Hepatocyte (in vitro differentiated cells): ENCODE results near the gene KRT20. TPM values are rescaled to one million over a fixed set of nuclear protein-coding genes. Genes with fewer than 3 reads are reported as not detected.

Source experiments
- DNase-seq: peaks from one replicate; pipeline ENCODE4 v3.0.0-alpha.2; 2016; ENCODE audit warnings: low spot score
- H2AFZ ChIP-seq: fragments of 200-600 bp; sonication (generic); 2 replicates; pipeline ENCODE4 v1.6.0; 2016; ENCODE audit warnings: antibody characterized with exemption, mild to moderate bottlenecking
- H3K27ac ChIP-seq: fragments of 200-600 bp; sonication (generic); 2 replicates; pipeline ENCODE4 v1.5.1; 2016; ENCODE audit warnings: mild to moderate bottlenecking
- H3K27me3 ChIP-seq: fragments of 200-600 bp; sonication (generic); 2 replicates; pipeline ENCODE4 v1.6.1; 2016
- H3K36me3 ChIP-seq: fragments of 200-600 bp; sonication (generic); replicated peaks from 2 replicates; pipeline ENCODE4 v1.5.1; 2016; ENCODE audit warnings: low read depth; ENCODE audit not compliant: insufficient read depth
- H3K4me1 ChIP-seq: fragments of 200-600 bp; sonication (generic); 2 replicates; pipeline ENCODE4 v1.5.1; 2016; ENCODE audit warnings: mild to moderate bottlenecking, moderate library complexity; ENCODE audit not compliant: insufficient read depth
- H3K4me2 ChIP-seq: fragments of 200-600 bp; sonication (generic); 2 replicates; pipeline ENCODE4 v1.6.0; 2016
- H3K4me3 ChIP-seq: fragments of 200-600 bp; sonication (generic); 2 replicates; pipeline ENCODE4 v1.5.1; 2016; ENCODE audit warnings: mild to moderate bottlenecking
- H3K79me2 ChIP-seq: fragments of 200-600 bp; sonication (generic); 2 replicates; pipeline ENCODE4 v1.6.0; 2017; ENCODE audit warnings: mild to moderate bottlenecking
- H3K9me2 ChIP-seq: fragments of 200-600 bp; sonication (generic); replicated peaks from 2 replicates; pipeline ENCODE4 v1.6.0; 2017; ENCODE audit warnings: mild to moderate bottlenecking; ENCODE audit not compliant: insufficient read depth
- H3K9me3 ChIP-seq: fragments of 200-600 bp; sonication (generic); 2 replicates; pipeline ENCODE4 v1.5.1; 2016; ENCODE audit warnings: low read depth, mild to moderate bottlenecking
- H4K20me1 ChIP-seq: fragments of 200-600 bp; sonication (generic); 2 replicates; pipeline ENCODE4 v1.6.0; 2016; ENCODE audit warnings: mild to moderate bottlenecking; ENCODE audit not compliant: insufficient read depth, poor library complexity, severe bottlenecking
- EZH2 ChIP-seq: fragments of 200-600 bp; sonication (generic); IDR thresholded peaks from 2 replicates; pipeline ENCODE4 v1.6.1; 2016; ENCODE audit warnings: antibody characterized with exemption, mild to moderate bottlenecking, borderline replicate concordance
- EZH2phosphoT487 ChIP-seq: fragments of 200-600 bp; sonication (generic); IDR thresholded peaks from one replicate; pipeline ENCODE4 v1.6.1; 2018; ENCODE audit warnings: antibody characterized with exemption, mild to moderate bottlenecking, low read depth, moderate library complexity; ENCODE audit not compliant: unreplicated experiment, severe bottlenecking
- WGBS: methylation state at CpG from one replicate; pipeline ENCODE4 v1.1.6; 2016; ENCODE audit warnings: low lambda C conversion rate; ENCODE audit errors: missing lambda C conversion rate; 5-methylcytosine and 5-hydroxymethylcytosine counted together
- polyA plus RNA-seq: library from polyadenylated mRNA; unstranded; fragments of >200 nt; fragmentation: Nextera tagmentation; extraction: Ambion mirVana; gene quantifications from 2 replicates; pipeline ENCODE4 v1.2.1, GENCODE V29; 2016
- total RNA-seq: library from RNA; depleted of rRNA; stranded (reverse); fragments of >200 nt; gene quantifications from 2 replicates; pipeline ENCODE4 v1.2.3, GENCODE V29; 2014
- TF ChIP-seq, protein P1 (sequence below): fragments of 200-600 bp; sonication (generic); IDR thresholded peaks from 2 replicates; pipeline ENCODE4 v1.5.1; 2016; ENCODE audit warnings: antibody characterized with exemption, mild to moderate bottlenecking; ENCODE audit not compliant: poor library complexity

KRT20 gene
- total and polyA plus RNA-seq, 2 experiments from 2014 or later, result 1.5 to 3.4 TPM

DNA sequence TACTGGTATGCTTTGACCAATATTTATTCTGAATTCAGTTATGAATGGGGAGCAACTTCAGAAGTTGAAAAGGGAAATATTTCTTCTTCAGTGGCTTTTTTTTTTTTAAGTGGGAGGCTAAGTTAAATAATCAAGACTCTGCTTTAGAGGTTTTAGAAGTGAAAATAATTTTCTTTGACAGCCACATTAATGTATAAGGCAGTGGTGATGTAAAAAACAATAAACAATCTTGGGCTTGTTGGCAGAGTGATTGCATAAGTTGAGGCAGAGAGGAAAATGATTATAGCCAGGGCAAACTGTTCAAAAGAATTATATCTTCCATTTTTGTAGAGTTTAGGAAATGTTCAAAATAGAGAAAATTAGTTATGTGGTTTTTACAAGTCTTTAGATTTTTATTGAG lies 12.6 kb downstream of the KRT20 start:
- Histone ChIP-seq H3K4me2 (no peak overlapping the region), H3K9me3 (no peaks in the 10 kb centered on the region), H3K36me3 (no peaks in the 10 kb centered on the region), H3K27me3 (no peaks in the 10 kb centered on the region), H3K9me2 (no peaks in the 10 kb centered on the region), H4K20me1 (no peaks in the 10 kb centered on the region), H3K79me2 (no peaks in the 10 kb centered on the region), H3K27ac (no peak overlapping the region), H3K4me1 (no peaks in the 10 kb centered on the region), H3K4me3 (no peak overlapping the region), H2AFZ (no peak overlapping the region)
- TF ChIP-seq EZH2 (no peak), EZH2phosphoT487 (no peak)
- TF ChIP-seq, protein P1, sequence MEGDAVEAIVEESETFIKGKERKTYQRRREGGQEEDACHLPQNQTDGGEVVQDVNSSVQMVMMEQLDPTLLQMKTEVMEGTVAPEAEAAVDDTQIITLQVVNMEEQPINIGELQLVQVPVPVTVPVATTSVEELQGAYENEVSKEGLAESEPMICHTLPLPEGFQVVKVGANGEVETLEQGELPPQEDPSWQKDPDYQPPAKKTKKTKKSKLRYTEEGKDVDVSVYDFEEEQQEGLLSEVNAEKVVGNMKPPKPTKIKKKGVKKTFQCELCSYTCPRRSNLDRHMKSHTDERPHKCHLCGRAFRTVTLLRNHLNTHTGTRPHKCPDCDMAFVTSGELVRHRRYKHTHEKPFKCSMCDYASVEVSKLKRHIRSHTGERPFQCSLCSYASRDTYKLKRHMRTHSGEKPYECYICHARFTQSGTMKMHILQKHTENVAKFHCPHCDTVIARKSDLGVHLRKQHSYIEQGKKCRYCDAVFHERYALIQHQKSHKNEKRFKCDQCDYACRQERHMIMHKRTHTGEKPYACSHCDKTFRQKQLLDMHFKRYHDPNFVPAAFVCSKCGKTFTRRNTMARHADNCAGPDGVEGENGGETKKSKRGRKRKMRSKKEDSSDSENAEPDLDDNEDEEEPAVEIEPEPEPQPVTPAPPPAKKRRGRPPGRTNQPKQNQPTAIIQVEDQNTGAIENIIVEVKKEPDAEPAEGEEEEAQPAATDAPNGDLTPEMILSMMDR, result no peak
- DNase-seq, result no peak

DNA sequence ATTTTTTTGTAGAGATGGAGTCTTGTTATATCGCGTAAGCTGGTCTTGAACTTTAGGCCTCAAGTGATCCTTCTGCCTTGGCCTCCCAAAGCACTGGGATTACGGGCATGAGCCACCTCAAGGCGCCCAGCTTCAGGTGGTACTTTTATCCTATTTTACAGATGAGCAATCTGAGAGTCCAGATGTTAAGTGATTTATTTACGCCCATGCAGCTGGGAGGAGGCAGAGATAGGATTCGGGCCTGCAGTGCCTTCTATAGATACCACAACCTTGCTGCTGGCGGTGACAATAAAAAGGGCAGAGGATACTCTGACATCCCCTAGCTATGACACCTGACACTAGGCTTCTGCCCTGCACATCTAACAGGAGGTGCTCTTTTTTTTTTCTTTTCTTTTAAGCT lies 13.7 kb downstream of the KRT20 start:
- Histone ChIP-seq H3K4me3 (no peak overlapping the region), H3K9me2 (no peaks in the 10 kb centered on the region), H3K4me1 (no peaks in the 10 kb centered on the region), H3K27me3 (no peaks in the 10 kb centered on the region), H3K27ac (no peak overlapping the region), H3K9me3 (no peaks in the 10 kb centered on the region), H3K4me2 (no peak overlapping the region), H4K20me1 (no peaks in the 10 kb centered on the region), H3K36me3 (no peaks in the 10 kb centered on the region), H3K79me2 (no peaks in the 10 kb centered on the region), H2AFZ (no peak overlapping the region)
- no peak for DNase-seq
- WGBS, result 89% methylated on average over 7 of the region's 7 CpGs
- no peak for TF ChIP-seq EZH2
- no peak for TF ChIP-seq EZH2phosphoT487
- TF ChIP-seq, protein P1, result no peak

DNA sequence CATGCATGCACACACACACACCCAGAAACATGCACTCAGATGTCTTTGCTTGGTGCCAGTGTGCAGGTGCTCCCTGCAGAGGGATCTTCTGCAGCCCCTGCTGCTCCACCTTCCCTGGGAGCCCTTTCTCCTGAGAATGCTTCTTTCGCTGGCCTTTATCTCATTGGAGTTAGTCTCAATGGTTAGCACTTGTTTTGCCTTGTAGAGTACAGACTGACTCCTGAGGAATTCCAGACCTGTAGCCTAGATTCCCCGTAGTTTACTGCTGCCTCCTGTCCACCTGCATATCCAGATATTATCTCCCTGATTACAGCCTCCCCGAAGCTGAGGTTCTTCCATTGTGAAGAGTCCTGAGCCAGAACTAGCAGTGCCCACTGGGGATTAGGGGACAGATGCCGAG lies 14.9 kb downstream of the KRT20 start:
- H3K4me1 ChIP-seq, result no peaks in the 10 kb centered on the region
- no peak overlapping the region for H2AFZ ChIP-seq
- no peak overlapping the region for H3K4me2 ChIP-seq
- H3K36me3 ChIP-seq, result no peaks in the 10 kb centered on the region
- no peak overlapping the region for H3K27ac ChIP-seq
- no peak overlapping the region for H3K4me3 ChIP-seq
- no peaks in the 10 kb centered on the region for H3K27me3 ChIP-seq
- H4K20me1 ChIP-seq, result no peaks in the 10 kb centered on the region
- TF ChIP-seq EZH2phosphoT487, result no peak
- TF ChIP-seq EZH2, result no peak
- TF ChIP-seq, protein P1, result no peak
- no peaks in the 10 kb centered on the region for H3K9me3 ChIP-seq
- DNase-seq, result no peak
- no peaks in the 10 kb centered on the region for H3K79me2 ChIP-seq
- 38% methylated on average over 4 of the region's 4 CpGs for WGBS
- H3K9me2 ChIP-seq, result no peaks in the 10 kb centered on the region

DNA sequence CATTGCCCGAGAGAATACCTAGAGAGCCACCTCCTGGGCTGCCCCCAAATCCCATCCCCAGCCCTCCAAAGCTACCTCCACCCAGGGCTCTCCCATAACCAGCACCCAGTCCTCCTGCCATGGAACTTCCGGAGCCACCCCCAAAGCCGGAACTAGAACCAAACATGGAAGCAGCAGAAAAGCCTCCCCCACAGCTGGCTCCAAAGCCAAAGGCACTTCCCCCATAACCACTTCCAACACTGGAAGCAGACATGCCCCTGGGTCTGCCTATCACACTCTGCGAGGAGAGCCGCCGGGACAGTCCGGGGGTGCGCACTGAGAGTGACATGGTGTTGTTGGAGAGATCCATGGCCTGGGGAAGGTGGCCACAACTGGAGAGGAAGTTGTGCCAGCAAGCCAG lies 18.2 kb downstream of the KRT20 start, which contains the start of gene KRT12:
Gene KRT12, minus strand, starts transcription at position 386 of the 400 bp plus-strand sequence. Its CDS starts 37 bp downstream, at position 349.
- Histone ChIP-seq H3K9me2 (no peaks in the 10 kb centered on the region), H3K27ac (no peak within 1 kb of the TSS), H3K4me1 (no peaks in the 10 kb centered on the region), H3K36me3 (no peaks in the 10 kb centered on the region), H4K20me1 (no peaks in the 10 kb centered on the region), H3K27me3 (no peaks in the 10 kb centered on the region), H3K4me2 (no peak within 1 kb of the TSS), H3K9me3 (no peaks in the 10 kb centered on the region), H3K79me2 (no peaks in the 10 kb centered on the region), H3K4me3 (no peak within 1 kb of the TSS), H2AFZ (no peak within 1 kb of the TSS)
- no peak for DNase-seq
- TF ChIP-seq, protein P1, result no peak
- TF ChIP-seq EZH2 (no peak), EZH2phosphoT487 (no peak)
- 98% methylated on average over 8 of the region's 8 CpGs for WGBS
